ENCODE measurements around the gene RNF149.

GRCh38 chr2:101234169-101234938, 74.1 kb downstream of the RNF149 start:
- no peak for TF ChIP-seq CTCF (conservative IDR thresholded peaks at IDR 0.05 in 1 of 2, IDR thresholded peaks at IDR 0.05 in 1 of 2; ENCODE audit: extremely low read depth in 1 of 2, insufficient read depth in 1 of 2, low read depth in 1 of 2, low read length in 2 of 2)
- TF ChIP-seq EZH2 (IDR thresholded peaks at IDR 0.05; ENCODE audit: borderline replicate concordance, low read length), result no peak
